ENCODE measurements around the gene ZCCHC24.

The ZCCHC24 gene

GRCh38 chr10:79431428-79431827 lies 14.0 kb downstream of the ZCCHC24 start:
- DNase-seq (ENCODE audit: low spot score), result no peak

GRCh38 chr10:79430936-79431335 lies 14.5 kb downstream of the ZCCHC24 start:
- DNase-seq (ENCODE audit: low spot score), result no peak

DNA sequence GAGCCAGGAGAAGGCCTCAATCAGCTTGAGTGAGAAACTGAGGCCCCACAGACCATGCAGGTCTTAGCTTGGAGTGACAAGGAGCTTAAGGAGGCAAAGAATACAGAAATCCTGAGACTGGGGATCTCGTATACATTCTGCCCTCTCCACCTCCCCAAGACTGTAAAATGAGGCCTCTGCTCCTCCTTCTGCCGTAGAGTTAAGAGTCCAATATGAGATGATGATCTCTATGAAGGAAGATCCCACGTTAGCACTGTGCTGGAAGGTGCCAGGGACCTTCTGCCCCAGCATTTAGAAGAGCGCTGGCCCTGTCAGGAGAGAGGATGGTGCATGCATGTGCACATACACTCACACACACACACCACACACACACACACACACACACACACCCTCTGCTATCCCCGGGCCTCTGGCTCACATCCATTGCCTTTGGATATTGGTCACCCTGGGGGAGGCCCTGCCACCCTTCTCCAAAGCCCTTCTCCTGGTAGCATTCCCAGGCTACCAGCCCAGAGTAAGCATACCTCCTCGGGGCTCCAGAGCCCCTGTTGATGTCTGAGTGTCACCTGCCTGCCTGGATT lies 15.0 kb downstream of the ZCCHC24 start:
- DNase-seq (ENCODE audit: low spot score), result no peak

GRCh38 chr10:79429751-79430150 lies 15.7 kb downstream of the ZCCHC24 start:
- no peak for DNase-seq (ENCODE audit: low spot score)

- no peak for DNase-seq (ENCODE audit: low spot score)
Measured at GRCh38 chr10:79427965-79428364, 17.5 kb downstream of the ZCCHC24 start.

GRCh38 chr10:79425074-79425532 lies 20.3 kb downstream of the ZCCHC24 start:
- no peak for DNase-seq (ENCODE audit: low spot score)

GRCh38 chr10:79424221-79425073 lies 21.0 kb downstream of the ZCCHC24 start:
- no peak for DNase-seq (ENCODE audit: low spot score)

DNA sequence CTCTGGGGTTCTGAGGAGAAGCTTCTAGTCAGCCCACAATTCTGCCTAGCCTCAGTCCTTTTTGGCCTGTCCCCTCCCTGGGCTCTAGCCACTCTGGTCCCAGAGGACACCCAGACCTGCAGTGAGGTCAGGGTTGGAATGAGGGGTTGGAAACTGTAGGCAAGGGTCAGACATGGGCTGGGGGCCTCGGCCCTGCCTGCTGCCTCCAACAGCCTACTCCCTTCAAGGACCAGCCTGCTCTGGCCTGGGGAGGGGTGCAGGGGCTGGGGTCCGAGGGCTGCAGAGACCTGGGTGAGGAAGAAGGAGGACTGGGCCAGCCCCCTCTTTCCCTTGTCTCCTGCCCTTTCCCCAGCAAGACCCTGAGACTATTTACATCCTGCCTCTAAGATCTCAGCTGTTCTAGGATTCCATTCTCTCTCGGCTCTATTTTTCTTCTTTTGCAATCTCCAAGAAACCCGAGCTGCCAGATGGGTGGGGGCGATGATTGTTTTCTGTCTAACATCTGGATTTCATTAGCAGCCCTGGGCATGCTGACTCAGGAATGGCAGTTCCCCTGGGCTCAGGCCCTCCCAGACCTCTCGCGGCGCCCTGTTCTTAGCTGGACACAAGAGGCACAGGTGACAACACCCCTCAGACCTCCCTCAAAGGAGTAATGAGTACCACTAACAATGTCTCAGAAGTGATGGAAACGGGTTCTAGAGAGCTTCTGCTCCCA lies 23.1 kb downstream of the ZCCHC24 start:
- DNase-seq (ENCODE audit: low spot score), result no peak

- DNase-seq (ENCODE audit: low spot score), result no peak
Measured at GRCh38 chr10:79420974-79421688, 24.3 kb downstream of the ZCCHC24 start.

DNA sequence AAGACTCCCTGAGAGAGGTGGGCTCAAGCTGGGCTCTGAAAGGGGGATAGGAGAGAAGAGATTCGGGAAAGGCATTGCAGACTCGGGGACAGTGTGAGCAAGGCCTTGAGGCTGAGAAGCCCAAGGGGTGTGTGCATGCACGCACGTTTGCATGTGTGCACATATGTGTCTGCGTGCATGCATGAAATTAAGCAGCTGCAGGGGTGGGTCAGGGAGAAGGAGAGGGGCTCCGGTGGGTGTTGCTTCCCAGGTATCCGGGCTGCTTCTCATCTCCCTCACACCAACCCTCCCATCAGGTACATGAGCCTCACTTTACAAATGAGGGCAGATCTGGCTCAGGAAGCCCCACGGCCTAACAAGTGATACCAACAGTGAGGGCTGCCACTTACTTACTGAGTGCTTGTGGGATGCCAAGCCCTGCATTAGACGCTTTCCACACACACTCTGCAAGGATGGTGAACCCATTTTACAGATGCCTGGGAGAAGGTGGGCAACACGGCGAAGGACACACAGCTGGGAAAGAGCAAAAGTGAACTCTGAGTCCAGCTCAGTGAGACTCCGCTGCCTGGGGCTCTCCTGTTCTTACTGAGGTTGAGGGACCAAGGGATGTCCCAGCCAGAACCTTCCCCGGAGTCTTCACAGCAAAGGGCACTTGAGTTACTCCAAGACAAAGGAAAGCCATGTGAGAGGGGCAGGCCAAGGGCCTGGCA lies 26.4 kb downstream of the ZCCHC24 start:
- no peak for DNase-seq (ENCODE audit: low spot score)

DNA sequence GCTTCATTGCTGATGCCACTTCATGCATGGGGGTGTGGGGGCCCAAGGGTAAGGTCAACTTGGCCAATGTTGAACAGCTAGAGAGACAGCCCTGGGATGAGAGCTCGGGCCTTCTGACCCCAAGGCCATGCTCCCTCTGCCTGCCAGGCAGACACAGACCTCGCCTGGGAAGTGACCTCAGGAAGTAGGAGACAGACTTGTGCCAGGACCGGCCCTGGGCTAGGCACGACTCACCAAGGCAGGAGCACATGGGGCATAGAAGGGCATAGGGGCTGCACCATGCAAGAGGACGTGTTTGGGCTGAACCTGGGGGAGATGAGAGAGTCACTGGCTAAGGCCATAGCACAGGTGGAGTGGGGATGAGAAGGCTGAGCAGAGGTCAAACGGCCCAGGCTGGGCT lies 27.1 kb downstream of the ZCCHC24 start:
- no peak for DNase-seq (ENCODE audit: low spot score)

GRCh38 chr10:79417731-79418130 lies 27.7 kb downstream of the ZCCHC24 start:
- no peak for DNase-seq (ENCODE audit: low spot score)

DNA sequence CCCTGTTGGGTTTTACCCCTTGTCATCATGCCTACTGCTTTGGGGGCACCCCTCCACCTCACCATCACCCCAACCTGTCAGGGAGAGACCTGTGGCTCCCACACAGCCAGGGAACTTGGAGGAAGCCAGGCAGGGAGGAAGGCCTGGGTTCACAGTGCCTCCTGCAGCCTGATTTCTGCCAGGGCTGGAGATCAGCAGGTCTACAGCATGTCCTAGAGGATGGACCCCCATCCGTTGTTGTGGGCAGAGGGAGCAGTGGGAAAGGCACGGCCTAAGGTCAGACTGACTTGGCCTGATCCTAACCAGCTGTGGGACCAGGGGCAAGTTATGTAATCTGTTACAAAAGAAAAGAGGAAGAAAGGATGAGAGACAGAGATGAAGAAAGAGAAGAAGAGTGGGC lies 28.2 kb downstream of the ZCCHC24 start:
- no peak for DNase-seq (ENCODE audit: low spot score)

- DNase-seq (ENCODE audit: low spot score), result no peak
Measured at GRCh38 chr10:79416578-79417255, 28.7 kb downstream of the ZCCHC24 start.

DNA sequence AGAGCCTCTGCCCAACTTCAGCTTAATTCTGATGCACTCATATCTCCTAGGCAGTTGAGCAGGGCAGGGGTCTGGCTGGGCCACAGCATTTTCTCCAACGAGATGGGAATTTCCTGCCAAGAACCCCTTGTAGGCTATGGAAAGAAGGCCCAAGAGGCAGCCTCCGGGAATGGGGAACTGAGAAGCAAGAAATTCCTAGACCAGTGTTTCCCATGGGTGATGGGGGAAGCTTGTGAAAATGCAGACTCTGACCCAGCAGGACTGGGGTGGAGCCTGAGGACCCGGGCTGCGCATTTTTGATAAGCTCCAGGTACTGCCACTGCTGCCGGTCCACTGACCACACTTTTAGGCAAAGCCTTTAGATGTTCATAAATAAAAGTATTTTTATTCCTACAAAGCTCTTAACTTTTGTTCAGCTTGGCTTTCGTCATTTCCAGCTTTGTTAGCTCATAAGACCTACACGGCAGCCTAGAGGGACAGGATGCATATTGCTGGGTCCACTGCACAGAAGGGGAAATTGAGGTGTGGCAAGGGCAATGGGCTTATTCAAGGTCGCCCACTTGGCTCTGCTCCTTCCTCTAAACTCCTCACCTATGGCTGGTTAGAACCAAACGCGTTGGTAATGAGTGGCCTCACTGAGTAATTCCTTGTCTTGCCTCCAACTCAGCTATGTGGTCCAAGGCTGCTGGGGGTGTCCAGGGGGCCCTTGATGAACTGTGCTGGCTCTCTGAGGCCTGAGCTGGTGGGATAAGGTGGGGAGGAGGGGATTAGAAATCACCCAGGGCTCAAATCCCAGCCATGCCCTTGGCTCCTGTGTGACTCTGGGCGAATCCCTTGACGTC lies 29.5 kb downstream of the ZCCHC24 start:
- DNase-seq (ENCODE audit: low spot score), result no peak

GRCh38 chr10:79414714-79415113 lies 30.7 kb downstream of the ZCCHC24 start:
- DNase-seq (ENCODE audit: low spot score), result no peak

DNA sequence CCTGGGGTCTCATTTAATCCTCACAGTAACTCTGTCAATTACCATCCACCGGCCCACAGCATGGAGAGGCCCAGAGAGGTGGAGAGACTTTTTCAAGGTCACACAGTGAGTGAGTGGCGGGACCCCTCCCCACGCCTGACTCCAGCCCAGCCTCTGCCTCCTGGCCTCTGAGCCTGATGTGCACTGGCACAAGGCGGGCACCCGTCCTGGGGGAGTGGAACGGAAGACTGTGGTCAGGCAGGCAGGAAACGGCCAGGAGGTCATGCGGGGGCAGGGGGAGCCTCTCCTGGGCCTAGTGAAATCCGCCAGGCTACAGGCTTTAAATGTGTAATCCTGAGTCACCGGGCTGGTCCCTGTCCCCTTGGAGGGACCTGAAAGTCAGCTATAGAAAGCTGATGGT lies 32.2 kb downstream of the ZCCHC24 start:
- DNase-seq (ENCODE audit: low spot score), result no peak

DNA sequence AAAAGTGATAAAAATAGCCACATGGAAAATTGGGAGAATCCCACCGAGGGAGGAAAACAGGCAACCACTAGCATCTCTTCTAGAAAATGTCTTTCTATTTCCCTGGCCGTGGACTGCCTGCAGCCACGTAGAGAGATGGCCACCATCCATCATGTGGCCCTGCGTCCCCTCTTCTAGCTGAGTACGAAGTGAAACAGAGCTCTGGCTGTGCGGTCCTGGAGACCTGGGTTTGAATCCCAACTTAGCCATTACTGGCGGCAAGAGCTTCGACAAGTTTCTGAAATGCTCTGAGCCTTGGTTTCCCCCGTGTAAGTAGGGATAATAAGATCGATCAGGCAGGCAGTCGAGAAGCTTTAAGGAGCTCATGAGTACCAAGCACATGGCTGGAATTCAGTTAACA lies 32.9 kb downstream of the ZCCHC24 start:
- DNase-seq (ENCODE audit: low spot score), result no peak

- no peak for DNase-seq (ENCODE audit: low spot score)
Measured at GRCh38 chr10:79411546-79412495, 33.6 kb downstream of the ZCCHC24 start.
